HG03442 (cell line): ENCODE measurements around the gene PRTG.

Experiments
- ATAC-seq: cut with Tn5 transposase; IDR thresholded peaks from one replicate; pipeline ENCODE4 v1.9.1; 2021; ENCODE audit warnings: mild to moderate bottlenecking, moderate library complexity; ENCODE audit not compliant: unreplicated experiment

The PRTG gene

DNA sequence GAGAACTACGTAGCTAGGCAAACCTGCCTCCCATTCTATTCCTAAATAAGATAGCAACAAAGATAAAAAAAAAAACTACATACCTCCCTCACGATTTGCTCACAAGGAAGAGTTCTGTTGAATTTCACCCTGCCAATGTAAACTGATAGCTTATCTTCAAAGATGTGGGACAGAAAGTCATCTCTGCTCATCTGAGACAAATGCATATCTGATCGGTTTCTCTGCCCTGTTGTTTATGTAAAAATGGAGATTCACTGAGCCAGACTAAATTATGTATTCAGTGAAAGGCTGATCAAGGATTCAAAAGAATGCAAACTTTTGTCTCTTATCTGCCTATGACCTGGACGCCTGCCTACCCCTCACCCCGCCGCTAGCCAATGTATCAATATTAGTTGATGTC is 166.0 kb downstream of the PRTG start:
- ATAC-seq: no peak

DNA sequence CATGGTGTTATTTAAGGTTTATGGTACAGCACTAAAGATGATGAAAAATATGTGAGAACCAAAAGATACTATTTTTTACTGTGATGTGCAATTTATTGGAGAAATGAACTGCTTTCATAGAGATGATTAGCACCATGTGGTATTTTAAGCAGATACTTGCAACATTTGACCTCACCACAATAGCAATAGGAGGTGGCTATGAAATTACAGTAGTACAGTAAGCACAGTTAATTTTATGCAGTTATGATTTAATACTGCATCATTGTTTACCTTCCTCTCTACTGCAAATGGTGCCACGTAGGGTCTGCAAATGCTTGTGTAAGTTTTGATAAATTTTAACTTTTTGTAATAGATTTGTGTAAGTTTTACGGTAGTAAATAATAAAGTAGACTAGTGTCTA is 168.9 kb downstream of the PRTG start:
- no peak for ATAC-seq

DNA sequence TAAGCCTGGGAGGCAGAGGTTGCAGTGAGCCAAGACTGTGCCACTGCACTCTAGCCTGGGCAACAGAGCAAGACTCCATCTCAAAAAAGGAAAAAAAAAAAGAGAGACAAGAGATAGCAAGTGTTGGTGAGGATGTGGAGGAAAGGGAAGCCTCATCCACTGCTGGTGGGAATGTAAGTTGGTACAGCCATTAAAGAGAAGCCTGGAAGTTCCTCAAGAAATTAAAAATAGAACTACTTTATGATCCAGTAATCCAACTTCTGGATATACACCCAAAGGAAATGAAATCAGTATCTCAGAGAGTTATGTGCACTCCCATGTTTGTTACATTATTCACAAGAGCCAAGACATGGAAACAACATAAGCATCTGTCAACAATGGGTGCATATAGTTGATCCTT is 169.7 kb downstream of the PRTG start:
- no peak for ATAC-seq

DNA sequence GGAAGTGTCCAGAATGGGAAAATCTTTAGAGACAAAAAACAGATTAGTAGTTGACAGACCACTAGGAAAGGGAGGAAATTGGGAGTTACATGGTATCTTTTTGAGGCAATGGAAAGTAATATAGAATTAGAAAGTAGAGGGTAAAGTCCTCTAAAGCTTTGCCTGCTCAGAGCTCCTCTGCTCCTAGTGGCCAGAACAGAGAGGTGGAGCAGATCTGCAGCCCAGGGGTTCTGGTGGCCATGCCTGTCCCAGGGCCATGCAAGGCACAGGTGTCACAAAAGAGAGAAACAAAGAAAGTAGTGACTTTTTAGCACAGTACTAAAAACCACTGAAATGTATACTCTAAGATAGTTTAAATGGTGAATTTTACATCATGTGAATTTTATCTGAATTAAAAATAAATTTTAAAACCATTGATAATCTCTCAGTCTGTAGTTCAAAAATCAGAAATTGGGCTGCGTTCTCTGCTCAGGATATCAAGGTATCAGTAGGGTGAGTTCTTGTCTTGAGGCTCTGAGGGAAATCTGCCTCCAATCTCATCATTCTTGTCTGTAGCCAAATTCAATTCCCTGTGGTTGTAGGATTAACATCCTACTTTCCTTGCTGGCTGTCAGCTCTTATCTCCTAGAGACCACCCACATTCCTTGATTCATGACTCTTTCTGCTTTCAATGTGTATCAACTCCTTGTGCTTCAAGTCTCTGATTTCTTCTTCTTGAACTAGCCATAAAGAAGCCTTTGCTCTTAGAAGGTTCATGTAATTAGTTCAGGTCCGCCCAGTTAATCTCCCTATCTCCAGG is 178.4 kb downstream of the PRTG start:
- ATAC-seq: no peak

DNA sequence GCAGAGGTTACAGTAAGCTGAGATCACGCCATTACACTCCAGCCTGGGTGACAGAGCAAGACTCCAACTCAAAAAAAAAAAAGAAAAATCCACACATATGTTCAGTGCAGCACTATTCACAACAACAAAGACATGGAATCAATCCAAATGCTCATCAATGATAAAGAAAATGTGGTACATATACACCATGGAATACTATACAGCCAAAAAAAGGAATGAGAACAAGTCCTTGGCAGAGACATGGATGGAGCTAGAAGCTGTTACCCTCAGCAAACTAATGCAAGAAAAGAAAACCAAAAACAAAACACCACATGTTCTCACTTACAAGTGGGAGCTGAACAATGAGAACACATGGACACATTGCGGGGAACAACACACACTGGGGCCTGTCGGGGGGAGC is 180.4 kb downstream of the PRTG start:
- no peak for ATAC-seq
